HG02852 (cell line): ENCODE results near the gene AOC1.
"Not testable (repeated sequence)": the region's sequence is repeated elsewhere in the genome, so short reads cannot be mapped to it uniquely, and the experiment has no call there.

Experiments used
- ATAC-seq: cut with Tn5 transposase; IDR thresholded peaks from one replicate; pipeline ENCODE4 v1.9.1; 2021; ENCODE audit warnings: mild to moderate bottlenecking, moderate library complexity; ENCODE audit not compliant: unreplicated experiment

AOC1 gene

GRCh38 chr7:150896562-150897209, 44.4 kb downstream of the AOC1 start:
- no peak for ATAC-seq

DNA sequence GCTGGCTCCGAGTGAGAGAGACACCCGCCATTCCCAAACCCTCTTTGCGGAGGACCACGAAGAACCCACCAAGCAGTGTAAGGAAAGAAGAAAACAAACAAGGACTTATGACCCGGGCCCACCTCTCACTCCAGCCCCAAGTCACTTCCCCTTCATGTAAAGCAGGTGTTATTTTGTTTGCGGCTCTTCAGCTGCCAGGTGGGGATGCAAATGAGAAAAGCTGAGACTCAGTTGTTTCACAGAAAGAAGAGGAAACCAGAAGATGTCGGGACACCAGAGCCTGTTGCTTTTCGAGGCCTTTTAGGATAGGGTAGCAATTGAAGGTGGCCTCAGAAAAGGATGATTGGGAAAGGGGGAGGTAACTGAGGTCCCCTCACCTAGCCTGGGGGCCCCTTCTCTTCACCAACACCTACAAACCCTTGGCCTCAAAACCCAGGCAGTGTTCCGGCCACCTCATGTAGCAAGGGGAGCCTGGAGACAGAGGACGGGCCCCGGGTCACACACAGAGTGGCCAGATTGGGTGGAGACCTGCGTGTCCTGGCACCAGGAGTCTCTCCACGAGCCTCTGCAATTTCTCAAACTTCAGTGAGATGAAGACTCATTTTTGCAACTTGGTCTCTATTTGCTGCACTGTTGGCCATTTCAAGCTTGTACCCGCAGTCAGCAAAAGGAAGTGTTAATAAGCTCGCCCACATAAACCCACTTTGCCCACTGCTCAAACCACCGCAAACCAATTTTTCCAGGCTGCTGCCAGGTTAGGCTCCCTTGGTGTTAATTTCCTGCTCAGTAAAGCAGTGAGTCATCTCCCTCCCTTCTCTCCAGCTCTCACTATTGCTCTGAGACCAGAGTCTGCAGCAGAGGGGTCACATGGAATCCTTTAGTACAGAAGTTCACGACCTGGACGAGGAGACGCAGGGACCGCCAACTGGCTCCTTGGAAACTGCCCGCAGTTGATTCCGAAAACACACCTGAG, 45.5 kb downstream of the AOC1 start:
- ATAC-seq, result peak; percentile 78

GRCh38 chr7:150898475-150899011, 46.2 kb downstream of the AOC1 start:
- peak; percentile 58 for ATAC-seq

GRCh38 chr7:150900675-150901074, 48.4 kb downstream of the AOC1 start:
- no peak for ATAC-seq

DNA sequence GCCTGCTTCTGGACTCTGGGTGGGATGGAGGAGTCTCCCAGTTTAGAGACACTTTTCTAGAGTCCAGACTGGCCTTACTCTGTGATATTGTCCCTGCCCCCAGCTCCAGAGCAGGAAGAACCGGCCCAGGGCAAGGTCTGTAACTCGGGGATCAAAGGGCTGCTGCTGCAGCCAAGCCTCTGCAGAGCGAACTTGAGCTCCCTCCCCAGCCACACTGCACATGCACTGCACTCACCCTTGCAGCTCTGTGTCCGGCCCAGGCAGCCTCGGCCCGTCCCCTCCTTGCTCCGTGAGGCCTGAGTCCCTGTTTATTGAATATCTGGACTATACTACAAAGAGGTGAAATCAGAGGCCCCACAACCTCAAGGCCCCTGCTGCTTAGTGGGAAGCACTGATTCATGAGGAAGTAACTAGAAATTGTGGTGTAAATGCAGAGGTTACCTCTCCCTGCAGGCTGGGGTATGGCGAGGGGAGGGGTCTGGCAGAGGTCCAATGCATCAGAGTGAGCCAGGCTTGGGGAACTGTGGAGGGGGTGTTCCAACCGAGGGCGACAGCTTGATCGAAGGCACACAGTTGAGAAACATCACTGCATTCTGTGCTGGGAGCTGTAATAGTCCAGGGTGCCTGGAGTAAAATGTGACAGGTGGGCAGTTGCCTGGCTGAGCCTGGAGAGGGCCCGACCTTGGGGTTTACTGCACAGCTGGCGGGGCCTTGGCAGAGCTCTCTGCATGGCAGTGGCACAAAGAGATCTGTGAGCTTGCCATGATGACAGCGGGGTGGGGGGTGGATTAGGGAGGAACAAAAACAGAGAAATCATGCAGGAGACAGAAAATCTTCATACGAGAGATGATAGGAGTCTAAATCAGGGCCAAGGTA, 49.1 kb downstream of the AOC1 start:
- no peak for ATAC-seq

- no peak for ATAC-seq
Measured at GRCh38 chr7:150902078-150903033, 50.0 kb downstream of the AOC1 start.

- ATAC-seq, result no peak
Measured at GRCh38 chr7:150903606-150904005, 51.3 kb downstream of the AOC1 start.

DNA sequence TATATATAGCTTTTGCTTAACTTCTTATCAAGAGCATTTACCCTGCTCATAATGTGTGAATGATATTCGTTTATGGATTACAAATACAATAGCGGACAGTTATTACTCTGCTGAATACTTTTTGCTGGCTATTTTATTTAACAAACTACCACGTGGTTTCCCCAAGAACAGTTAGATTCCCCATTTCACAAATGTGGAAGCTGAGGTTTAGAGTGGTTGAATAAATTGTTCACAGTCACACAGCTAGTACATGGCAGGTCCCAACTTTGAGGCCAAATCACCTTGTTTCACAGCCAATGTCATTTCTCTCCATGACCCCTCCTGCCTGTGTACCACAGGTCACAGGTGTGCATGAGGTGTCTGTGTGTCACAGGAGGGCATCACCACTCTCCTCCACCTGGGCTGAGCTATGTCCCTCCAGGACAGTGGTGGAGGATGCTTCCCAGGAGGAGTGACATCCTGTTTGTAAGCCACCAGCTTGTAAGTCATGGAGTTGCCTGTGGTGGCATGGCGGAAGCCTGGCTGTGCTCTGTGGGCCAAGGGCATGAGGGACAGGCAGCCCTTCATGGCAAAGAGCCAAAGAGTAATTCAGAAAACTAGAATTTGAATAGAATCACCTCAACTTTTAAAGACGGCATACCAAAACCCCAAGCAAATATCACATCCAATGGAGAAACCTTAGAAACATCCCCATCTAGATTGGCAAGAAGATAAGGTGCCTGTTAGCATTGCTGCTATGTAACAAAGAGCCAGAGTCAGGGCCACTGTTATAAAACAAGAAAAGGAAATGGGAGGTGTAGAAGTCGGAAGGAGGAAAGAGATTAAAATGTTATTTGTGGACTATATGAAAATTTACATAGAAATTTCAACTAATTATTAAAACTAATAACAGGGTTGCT, 51.9 kb downstream of the AOC1 start:
- no peak for ATAC-seq

GRCh38 chr7:150908173-150908572, 55.9 kb downstream of the AOC1 start:
- ATAC-seq, result no peak

- no peak for ATAC-seq
Measured at GRCh38 chr7:150909200-150909995, 57.1 kb downstream of the AOC1 start.

GRCh38 chr7:150910305-150910995, 58.1 kb downstream of the AOC1 start:
- not testable (repeated sequence) for ATAC-seq

DNA sequence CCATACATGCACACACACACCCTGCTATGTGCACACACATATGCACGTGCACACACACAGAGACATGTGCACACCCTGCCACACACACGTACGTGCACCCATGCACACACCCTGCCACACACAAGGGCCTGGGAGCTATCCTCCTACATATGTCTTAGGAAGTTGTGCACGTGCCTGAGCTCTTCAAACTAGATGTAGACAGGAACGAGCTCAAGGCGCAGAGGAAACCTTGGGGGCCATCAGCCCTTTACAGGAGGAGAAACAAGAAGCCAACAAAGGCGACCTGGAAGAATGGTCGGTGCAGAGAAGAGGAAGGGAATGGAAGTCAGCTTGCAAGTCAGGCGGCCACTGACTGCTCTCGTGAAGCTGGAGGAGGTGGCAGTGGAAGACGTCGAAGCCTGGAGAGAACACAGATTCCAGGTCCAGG, 58.7 kb downstream of the AOC1 start:
- no peak for ATAC-seq
